ENCODE data around the gene CSPG5.

CSPG5 gene

DNA sequence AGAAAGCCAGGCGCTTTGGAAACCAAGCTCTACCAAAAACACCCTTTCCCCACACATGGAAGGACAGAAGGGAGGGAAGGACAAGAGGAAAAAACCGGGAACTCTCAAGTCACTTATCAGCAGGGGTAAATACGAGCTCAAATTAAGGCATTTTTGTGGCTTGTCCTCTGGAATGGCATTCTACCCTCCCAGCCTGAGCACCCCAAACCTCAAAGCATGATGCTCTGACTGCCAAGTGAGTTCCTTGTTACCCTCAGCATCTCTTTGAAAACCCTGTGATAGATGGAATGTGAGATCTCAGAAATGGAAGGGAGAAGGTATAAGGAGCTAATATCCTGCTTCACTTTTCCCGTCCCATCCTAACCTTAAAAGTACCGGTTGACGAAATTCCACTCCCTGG, 8.1 kb upstream of the CSPG5 start:
- TF ChIP-seq CTCF (IDR thresholded peaks at IDR 0.05; ENCODE audit: insufficient read depth, low read length, poor library complexity, severe bottlenecking) = no peak
- DNase-seq (ENCODE audit: extremely low read depth, insufficient read length) = no peak
- Histone ChIP-seq H3K27me3 (replicated peaks; ENCODE audit: control insufficient read depth, insufficient read depth, low read length) (no peaks in the 10 kb centered on the region), H3K36me3 (ENCODE audit: control insufficient read depth, insufficient read depth, low read length) (peaks cover 12% of the 10 kb centered on the region), H3K4me3 (replicated peaks; ENCODE audit: low read depth, low read length) (no peak overlapping the region)

- Histone ChIP-seq H3K27me3 (replicated peaks; ENCODE audit: control insufficient read depth, insufficient read depth, low read length) (no peaks in the 10 kb centered on the region), H3K36me3 (ENCODE audit: control insufficient read depth, insufficient read depth, low read length) (peaks cover 6% of the 10 kb centered on the region), H3K4me3 (replicated peaks; ENCODE audit: low read depth, low read length) (no peak overlapping the region)
- DNase-seq (ENCODE audit: extremely low read depth, insufficient read length) = no peak
- TF ChIP-seq CTCF (IDR thresholded peaks at IDR 0.05; ENCODE audit: insufficient read depth, low read length, poor library complexity, severe bottlenecking) = no peak
Observed at GRCh38 chr3:47583320-47584075, 4.8 kb upstream of the CSPG5 start.

DNA sequence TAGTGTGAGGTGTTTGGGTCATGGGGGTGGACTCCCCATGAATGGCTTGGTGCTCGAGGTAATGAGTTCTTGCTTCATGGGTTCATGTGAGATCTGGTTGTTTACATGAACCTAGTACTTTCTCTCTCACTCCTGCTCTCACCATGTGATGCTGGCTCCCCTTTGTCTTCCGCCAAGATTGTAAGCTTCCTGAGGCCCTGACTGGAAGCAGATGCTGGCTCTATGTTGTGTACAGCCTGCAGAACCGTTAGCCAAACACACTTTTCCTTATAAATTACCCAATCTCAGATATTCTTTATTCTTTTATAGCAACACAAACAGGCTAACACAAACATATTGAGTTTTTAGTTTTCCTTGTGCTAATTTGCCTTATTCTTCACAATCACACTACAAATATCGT, 3.2 kb upstream of the CSPG5 start:
- DNase-seq (ENCODE audit: extremely low read depth, insufficient read length) = no peak
- no peak for TF ChIP-seq CTCF (IDR thresholded peaks at IDR 0.05; ENCODE audit: insufficient read depth, low read length, poor library complexity, severe bottlenecking)
- H3K36me3 ChIP-seq (ENCODE audit: control insufficient read depth, insufficient read depth, low read length) = no peaks in the 10 kb centered on the region; the same call in 1 of the 2 replicates
- no peak overlapping the region for H3K4me3 ChIP-seq (replicated peaks; ENCODE audit: low read depth, low read length)
- no peaks in the 10 kb centered on the region; the same call in 1 of the 2 replicates for H3K27me3 ChIP-seq (replicated peaks; ENCODE audit: control insufficient read depth, insufficient read depth, low read length)

DNA sequence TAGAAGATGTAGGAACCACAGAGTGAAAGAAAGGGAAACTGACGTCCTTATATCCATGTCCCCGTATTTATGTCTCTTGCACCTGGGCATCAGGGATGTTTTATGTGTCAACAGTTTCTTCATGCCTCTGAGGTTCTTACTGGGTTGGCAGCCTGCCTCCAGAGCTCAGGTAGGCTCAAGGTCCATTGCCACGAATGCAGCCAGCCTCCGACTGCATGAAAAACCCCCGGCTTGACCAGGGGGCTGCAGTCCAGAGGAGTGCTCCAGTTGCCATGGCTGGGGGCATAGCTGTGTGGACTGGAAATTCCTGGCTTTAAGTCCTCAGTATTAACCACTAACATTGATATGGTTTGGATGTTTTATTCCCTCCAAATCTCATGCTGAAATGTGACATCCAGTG, 2.8 kb upstream of the CSPG5 start:
- no peaks in the 10 kb centered on the region; the same call in 1 of the 2 replicates for H3K27me3 ChIP-seq (replicated peaks; ENCODE audit: control insufficient read depth, insufficient read depth, low read length)
- DNase-seq (ENCODE audit: extremely low read depth, insufficient read length) = no peak
- TF ChIP-seq CTCF (IDR thresholded peaks at IDR 0.05; ENCODE audit: insufficient read depth, low read length, poor library complexity, severe bottlenecking) = no peak
- no peaks in the 10 kb centered on the region for H3K36me3 ChIP-seq (ENCODE audit: control insufficient read depth, insufficient read depth, low read length)
- H3K4me3 ChIP-seq (replicated peaks; ENCODE audit: low read depth, low read length) = no peak overlapping the region

GRCh38 chr3:47580481-47580880, 1.8 kb upstream of the CSPG5 start:
- DNase-seq (ENCODE audit: extremely low read depth, insufficient read length) = no peak
- TF ChIP-seq CTCF (IDR thresholded peaks at IDR 0.05; ENCODE audit: insufficient read depth, low read length, poor library complexity, severe bottlenecking) = no peak
- Histone ChIP-seq H3K4me3 (replicated peaks; ENCODE audit: low read depth, low read length) (no peak overlapping the region), H3K36me3 (ENCODE audit: control insufficient read depth, insufficient read depth, low read length) (no peaks in the 10 kb centered on the region), H3K27me3 (replicated peaks; ENCODE audit: control insufficient read depth, insufficient read depth, low read length) (no peaks in the 10 kb centered on the region; the same call in none of the 2 replicates)
